NOMO-1 treated with dmso at 0.1 percent for 144 hours (cell line): ENCODE data around the gene KCNK18.

Experiments
- DNase-seq: peaks from one replicate; lab custom pipeline; 2025; ENCODE audit not compliant: unreplicated experiment; lab: John Stamatoyannopoulos, UW

KCNK18 gene

GRCh38 chr10:117197189-117197588 lies at the start of gene KCNK18:
Gene KCNK18 (plus strand): TSS chr10:117197489. CDS start chr10:117197489, 0 bp downstream.
- DNase-seq: no peak

DNA sequence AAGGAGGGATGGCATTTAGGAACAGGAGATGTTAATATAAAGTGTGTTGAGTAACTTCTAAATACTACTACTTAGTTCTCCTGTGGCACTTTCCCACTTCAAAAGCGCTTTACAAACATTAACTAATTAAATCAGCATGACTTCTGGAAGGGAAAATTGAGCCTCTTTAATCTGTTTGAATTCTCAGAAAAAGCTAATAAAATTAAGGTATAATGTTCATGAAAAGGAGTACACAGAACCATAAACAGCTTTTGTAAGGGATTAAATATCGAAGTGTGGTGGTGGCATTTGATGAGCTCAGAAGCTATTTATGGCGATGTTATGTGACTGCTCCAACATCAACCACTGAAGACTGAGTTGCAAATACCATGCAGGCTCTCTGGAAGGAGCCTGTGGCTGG lies 49.0 kb upstream of the KCNK18 start:
- no peak for DNase-seq

DNA sequence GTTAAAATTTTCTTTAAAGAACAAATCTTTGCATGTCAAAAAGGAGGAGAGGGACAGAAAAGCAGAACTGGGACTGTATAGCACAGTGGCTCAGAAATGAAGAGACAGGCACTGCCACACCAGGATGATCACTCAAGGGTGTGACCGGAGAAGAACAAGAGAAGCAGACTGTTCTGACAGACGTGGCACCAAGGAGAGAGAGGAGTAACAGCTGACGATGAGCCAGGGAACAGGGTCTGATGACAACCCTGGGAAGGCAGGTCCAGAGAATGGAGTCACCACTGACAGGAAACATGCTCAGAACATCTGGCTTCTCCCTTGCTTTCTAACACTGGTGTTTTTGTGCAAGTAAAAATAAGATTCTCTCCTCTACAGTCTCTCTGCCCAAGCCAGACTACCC lies 44.6 kb upstream of the KCNK18 start:
- DNase-seq: no peak

DNA sequence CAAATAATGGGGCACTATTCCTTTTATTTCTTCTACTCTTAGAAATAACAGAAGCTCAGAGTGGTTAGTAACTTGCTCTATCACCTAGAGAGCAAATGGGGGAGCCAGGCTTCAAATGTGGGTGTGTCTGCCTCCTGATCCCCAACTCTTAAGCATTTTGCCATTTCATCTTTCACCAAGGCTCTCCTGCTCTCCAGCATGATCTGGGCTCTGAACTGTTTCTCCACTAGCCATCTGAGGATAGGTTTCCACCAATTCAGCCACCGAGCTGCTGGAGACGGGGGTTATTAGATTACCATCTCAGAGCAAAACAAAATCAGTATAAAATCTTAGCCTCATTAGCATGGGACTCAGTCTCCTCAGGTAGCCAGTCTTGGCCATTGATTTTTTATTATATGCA lies 39.0 kb upstream of the KCNK18 start:
- DNase-seq: no peak

- no peak for DNase-seq
These were observed 37.9 kb upstream of the KCNK18 start for GRCh38 chr10:117159390-117159789.

- DNase-seq: no peak
These were observed 36.7 kb upstream of the KCNK18 start for GRCh38 chr10:117160567-117160966.

DNA sequence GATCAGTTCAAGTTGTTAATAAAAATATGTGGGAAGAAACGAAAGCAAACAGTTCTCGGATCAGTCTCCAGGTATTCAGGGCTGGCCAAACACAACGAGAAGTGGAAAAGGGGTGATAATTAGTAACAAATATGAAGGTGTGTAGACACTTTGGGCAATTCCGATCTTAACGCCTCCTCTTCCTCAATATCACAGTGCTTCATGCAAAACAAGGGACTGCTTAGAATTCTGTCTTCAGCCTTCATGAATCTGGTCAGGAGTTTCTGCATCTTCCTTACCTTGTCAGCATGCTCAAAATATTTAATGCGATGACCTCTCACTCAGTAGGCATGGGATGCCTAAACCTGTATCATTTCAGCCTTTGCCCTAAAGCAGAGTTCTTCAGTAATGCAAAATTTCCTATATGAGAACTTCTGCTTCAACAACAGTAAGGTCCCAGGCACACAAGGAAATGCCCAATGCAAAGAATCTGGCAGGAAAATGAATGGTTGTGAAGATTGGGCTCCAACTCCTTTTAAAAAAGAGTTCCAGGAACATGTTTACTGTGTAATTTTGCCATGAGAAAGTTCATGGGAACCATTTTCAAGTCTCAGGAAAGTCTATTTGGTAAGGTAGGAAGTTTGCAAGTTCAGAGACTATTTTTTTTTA lies 35.8 kb upstream of the KCNK18 start:
- no peak for DNase-seq

DNA sequence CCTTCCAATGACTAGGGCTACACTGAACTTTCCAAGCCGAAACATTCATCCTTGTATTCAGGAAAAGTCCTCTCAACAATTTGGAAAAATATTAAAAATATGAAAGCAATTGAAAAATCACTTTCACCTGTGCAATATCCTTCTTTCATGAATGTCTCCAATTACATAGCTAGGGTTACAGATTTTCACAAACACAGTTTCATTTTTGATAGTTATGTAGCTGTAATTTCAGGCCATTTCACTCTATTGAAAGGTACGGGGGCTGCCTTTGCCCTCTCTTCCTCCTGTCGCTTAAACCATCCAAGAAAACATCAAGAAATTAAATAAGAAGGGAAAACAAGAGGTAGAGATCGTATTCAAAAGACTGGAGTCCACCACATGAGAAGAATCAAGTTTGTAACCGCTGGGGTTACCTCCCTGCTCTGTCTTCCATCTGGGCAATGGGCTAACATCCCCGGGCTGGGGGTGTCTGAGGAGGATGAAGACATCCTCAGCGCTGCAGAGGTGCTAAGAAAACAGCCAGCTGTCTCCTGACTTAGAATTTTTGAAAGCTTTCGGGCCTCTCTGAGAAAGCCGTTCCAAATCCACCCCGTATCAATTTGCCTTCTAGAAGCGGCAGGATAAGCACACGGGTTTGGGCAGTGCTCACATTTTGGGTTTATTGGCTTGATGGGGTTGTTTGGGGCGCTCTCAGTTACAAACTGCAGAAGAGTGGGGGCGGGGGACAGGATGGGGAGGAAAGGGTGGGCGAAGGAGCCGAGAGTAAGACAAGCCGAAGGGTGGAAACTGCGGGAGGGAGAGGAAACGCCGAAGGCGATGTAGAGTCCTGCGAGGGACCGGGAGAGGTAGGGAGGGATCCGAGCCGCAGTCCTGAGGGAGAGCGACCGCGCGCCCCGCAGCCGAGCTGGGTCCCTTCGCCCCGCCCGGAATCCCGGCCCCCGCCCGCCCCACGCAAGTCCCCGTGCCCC lies 34.9 kb upstream of the KCNK18 start:
- no peak for DNase-seq

GRCh38 chr10:117163061-117163953 lies 34.0 kb upstream of the KCNK18 start:
- DNase-seq: no peak

GRCh38 chr10:117163954-117164548 lies 33.2 kb upstream of the KCNK18 start:
- DNase-seq: no peak

- DNase-seq: no peak
These were observed 32.4 kb upstream of the KCNK18 start for GRCh38 chr10:117164592-117165537.

- peak; percentile 27 for DNase-seq
These were observed 31.5 kb upstream of the KCNK18 start for GRCh38 chr10:117165538-117166417.

- no peak for DNase-seq
These were observed 30.6 kb upstream of the KCNK18 start for GRCh38 chr10:117166418-117167345.

- DNase-seq: no peak
These were observed 29.9 kb upstream of the KCNK18 start for GRCh38 chr10:117167346-117167788.

GRCh38 chr10:117167789-117168674 lies 29.3 kb upstream of the KCNK18 start:
- peak; percentile 9 for DNase-seq

- DNase-seq: no peak
These were observed 28.6 kb upstream of the KCNK18 start for GRCh38 chr10:117168729-117169128.

DNA sequence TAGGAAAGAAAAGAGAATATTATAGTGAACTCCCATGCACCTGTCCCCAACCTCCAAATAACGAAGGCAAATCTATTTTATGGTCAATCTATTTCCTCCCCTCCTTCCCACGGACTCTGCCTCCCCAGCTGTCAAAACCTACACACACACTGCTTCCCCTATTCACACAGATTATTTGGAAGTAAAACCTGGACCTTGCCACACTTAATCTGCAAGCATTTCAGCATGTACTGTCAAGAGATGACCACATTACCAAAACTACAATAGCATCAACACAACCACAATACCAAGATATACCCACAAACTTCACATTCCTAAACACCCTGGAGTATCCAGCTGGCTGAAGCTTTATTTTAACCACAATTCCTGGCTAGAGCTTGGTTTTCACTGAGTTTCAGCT lies 27.8 kb upstream of the KCNK18 start:
- no peak for DNase-seq
